ENCODE results near the gene PODXL. TPM values are rescaled to one million over a fixed set of nuclear protein-coding genes. Genes with fewer than 3 reads are reported as not detected.

The PODXL gene
- total RNA-seq, 1 experiment from 2014 or later: 1.6 TPM

DNA sequence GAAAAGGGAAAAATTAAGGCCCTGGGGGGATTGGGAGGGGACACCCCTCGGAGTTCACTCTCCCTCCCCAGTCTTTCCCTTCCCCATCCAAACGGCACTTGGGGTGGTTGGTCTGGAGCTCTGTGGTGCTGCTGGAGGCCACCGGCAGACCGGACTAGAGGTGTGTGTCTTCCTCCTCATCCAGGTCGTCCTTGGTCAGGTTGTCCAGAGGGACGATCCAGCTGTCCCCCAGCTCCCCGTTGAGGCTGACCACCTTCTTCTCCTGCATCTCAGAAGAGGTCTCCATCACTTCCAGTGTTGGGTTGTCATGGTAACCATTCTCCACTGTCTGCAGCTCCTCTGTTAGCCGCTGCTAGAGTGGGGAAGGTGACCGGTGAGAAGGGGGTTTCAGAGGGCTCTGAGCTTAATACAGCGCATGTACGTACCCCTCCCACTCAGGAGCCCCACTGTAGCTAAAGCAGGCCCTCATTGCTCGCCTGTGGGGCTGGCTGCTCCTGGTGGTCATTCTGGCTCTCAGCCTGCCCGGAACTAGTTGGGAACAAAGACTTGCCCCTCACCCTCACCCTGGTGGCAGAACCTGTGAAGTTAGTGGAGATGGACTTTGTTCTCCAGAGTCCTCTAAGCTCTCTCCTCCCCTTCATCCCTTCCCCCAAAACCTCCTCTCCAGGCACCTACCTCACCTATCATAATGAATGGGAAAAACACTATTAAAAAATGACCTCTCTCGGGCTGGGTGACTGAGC, 52.1 kb downstream of the PODXL start:
- peaks cover 8% of the 10 kb centered on the region for H3K4me1 Mint-ChIP-seq (ENCODE audit: insufficient read depth, unreplicated experiment)
- intact Hi-C loops (cut with micrococcal nuclease): no loop called here
- H3K27me3 Mint-ChIP-seq (ENCODE audit: insufficient read depth, unreplicated experiment): no peaks in the 10 kb centered on the region
- H3K9me3 Mint-ChIP-seq (ENCODE audit: unreplicated experiment): no peaks in the 10 kb centered on the region
- no peak overlapping the region for H3K4me3 Mint-ChIP-seq (ENCODE audit: unreplicated experiment)
- POLR2A ChIA-PET: interaction anchor here (0.6 to 1.4 kb wide), 4 partner anchors 8 to 61 kb away, joined by 3 to 8 read pairs (median 4); no protein-coding TSS in a partner anchor
- H3K36me3 Mint-ChIP-seq (ENCODE audit: insufficient read depth, unreplicated experiment): peaks cover 8% of the 10 kb centered on the region
- TF ChIP-seq, protein P1, sequence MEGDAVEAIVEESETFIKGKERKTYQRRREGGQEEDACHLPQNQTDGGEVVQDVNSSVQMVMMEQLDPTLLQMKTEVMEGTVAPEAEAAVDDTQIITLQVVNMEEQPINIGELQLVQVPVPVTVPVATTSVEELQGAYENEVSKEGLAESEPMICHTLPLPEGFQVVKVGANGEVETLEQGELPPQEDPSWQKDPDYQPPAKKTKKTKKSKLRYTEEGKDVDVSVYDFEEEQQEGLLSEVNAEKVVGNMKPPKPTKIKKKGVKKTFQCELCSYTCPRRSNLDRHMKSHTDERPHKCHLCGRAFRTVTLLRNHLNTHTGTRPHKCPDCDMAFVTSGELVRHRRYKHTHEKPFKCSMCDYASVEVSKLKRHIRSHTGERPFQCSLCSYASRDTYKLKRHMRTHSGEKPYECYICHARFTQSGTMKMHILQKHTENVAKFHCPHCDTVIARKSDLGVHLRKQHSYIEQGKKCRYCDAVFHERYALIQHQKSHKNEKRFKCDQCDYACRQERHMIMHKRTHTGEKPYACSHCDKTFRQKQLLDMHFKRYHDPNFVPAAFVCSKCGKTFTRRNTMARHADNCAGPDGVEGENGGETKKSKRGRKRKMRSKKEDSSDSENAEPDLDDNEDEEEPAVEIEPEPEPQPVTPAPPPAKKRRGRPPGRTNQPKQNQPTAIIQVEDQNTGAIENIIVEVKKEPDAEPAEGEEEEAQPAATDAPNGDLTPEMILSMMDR (IDR thresholded peaks at IDR 0.05; ENCODE audit: unreplicated experiment): no peak
- BruUV-seq (replicated peaks): no TSS peak
- no peak overlapping the region for H3K27ac Mint-ChIP-seq (ENCODE audit: low read depth, unreplicated experiment)
- CTCF ChIA-PET: interaction anchor here (0.5 to 11.8 kb wide), 4 partner anchors 148 to 451 kb away, joined by 3 to 204 read pairs (median 4); no protein-coding TSS in a partner anchor
- no peak for DNase-seq (ENCODE audit: unreplicated experiment)

DNA sequence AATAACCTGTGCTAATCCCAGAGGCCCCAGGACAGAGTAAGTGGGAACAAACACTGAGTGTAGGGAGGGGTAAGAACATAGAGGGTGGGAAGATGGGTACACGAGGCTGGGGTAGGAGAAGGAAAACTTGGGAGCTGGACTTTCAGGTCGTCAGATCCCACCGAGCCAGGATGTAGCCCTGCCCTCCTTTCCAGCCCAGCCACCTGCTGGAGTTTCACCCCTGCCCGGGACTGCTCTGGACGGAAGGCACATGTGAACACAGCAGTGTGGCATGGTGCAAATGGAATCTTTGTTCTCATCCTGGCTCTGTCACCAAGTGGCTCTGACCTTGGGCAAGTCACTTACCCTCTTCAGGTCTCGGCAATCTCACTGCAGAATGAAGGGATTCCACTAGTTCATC, 52.8 kb downstream of the PODXL start:
- POLR2A ChIA-PET: interaction anchor here (0.6 kb wide), 1 partner anchor 11 kb away, joined by 3 read pairs; no protein-coding TSS in a partner anchor
- H3K27me3 Mint-ChIP-seq (ENCODE audit: insufficient read depth, unreplicated experiment): no peaks in the 10 kb centered on the region
- DNase-seq (ENCODE audit: unreplicated experiment): no peak

DNA sequence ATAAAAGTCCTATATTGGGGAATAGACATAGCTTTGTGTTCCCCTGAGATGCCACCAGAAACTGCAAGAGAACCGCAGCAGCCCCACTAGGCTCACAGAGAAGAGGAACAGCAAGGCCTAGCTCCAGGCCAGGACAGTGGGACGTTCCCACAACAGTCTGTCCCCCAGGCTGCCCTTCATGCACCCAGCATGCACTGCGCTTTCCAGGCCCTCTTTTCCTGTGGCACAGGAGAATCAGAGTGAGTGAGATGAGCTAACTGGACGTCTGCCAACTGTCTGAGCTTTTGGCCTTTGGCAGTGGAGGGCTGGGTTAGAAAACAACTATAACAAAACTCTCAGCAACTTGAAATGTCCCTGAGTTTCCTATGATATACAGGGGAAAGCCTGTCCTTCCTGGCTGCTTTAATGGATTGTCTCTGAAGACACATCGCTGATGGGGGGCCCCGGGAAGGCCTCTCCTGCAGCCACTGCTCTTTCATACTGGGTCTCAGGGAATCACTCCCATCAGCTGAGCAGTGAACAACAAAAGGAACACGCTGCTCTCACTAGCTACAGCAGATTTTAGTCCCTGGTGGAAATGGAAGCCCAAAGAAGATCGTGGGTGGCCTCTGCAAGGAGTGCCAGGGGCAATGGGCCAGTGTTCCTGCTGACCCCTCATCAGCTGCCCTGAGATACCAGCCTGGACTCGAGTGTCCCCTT, 53.5 kb downstream of the PODXL start:
- Mint-ChIP-seq H3K27me3 (ENCODE audit: insufficient read depth, unreplicated experiment) (no peaks in the 10 kb centered on the region), H3K9me3 (ENCODE audit: unreplicated experiment) (no peaks in the 10 kb centered on the region), H3K4me1 (ENCODE audit: insufficient read depth, unreplicated experiment) (peaks cover 3% of the 10 kb centered on the region), H3K27ac (ENCODE audit: low read depth, unreplicated experiment) (no peak overlapping the region), H3K36me3 (ENCODE audit: insufficient read depth, unreplicated experiment) (peaks cover 8% of the 10 kb centered on the region), H3K4me3 (ENCODE audit: unreplicated experiment) (no peak overlapping the region)
- BruUV-seq (replicated peaks): no TSS peak
- POLR2A ChIA-PET: interaction anchor here (0.6 kb wide), 1 partner anchor 10 kb away, joined by 3 read pairs; no protein-coding TSS in a partner anchor
- CTCF ChIA-PET: interaction anchor here (0.7 to 11.8 kb wide), 5 partner anchors 10 to 154 kb away, joined by 3 to 204 read pairs (median 5); no protein-coding TSS in a partner anchor
- intact Hi-C loops (cut with micrococcal nuclease): no loop called here
- TF ChIP-seq, protein P1 (IDR thresholded peaks at IDR 0.05; ENCODE audit: unreplicated experiment): no peak
- peak; percentile 58 for DNase-seq (ENCODE audit: unreplicated experiment)

More for the DNA sequence above, 52.8 kb downstream of the PODXL start:
- Mint-ChIP-seq H3K9me3 (ENCODE audit: unreplicated experiment) (no peaks in the 10 kb centered on the region), H3K4me3 (ENCODE audit: unreplicated experiment) (no peak overlapping the region), H3K36me3 (ENCODE audit: insufficient read depth, unreplicated experiment) (peaks cover 8% of the 10 kb centered on the region), H3K4me1 (ENCODE audit: insufficient read depth, unreplicated experiment) (peaks cover 8% of the 10 kb centered on the region), H3K27ac (ENCODE audit: low read depth, unreplicated experiment) (no peak overlapping the region)
- TF ChIP-seq, protein P1 (IDR thresholded peaks at IDR 0.05; ENCODE audit: unreplicated experiment): no peak
- CTCF ChIA-PET: interaction anchor here (0.5 to 11.8 kb wide), 4 partner anchors 9 to 451 kb away, joined by 3 to 204 read pairs (median 14); no protein-coding TSS in a partner anchor
- BruUV-seq (replicated peaks): no TSS peak
- intact Hi-C loops (cut with micrococcal nuclease): no loop called here

All from MCF 10A (cell line).